Measurements from ENCODE around the gene MOCS1. TPM values are rescaled to one million over a fixed set of nuclear protein-coding genes. Genes with fewer than 3 reads are reported as not detected.

Gene MOCS1
- total and polyA plus RNA-seq, 2 experiments from 2014 or later = 17.2 to 28.1 TPM

- no peaks in the 10 kb centered on the region for H3K9me2 ChIP-seq (ENCODE audit: insufficient read depth)
Measured at GRCh38 chr6:39885691-39886090, 48.6 kb downstream of the MOCS1 start.

GRCh38 chr6:39884696-39885095, 49.6 kb downstream of the MOCS1 start:
- no peak for DNase-seq (ENCODE audit: low spot score)
- TF ChIP-seq CREB1 (CRISPR knock-in tag; IDR thresholded peaks at IDR 0.05; ENCODE audit: low read depth) (no peak), NANOG (IDR thresholded peaks at IDR 0.05; ENCODE audit: borderline replicate concordance) (no peak), STAT1 (IDR thresholded peaks at IDR 0.05; ENCODE audit: unreplicated experiment) (no peak)
- H3K4me1 Mint-ChIP-seq = no peaks in the 10 kb centered on the region

More at GRCh38 chr6:39885691-39886090, 48.6 kb downstream of the MOCS1 start:
- H3K79me2 ChIP-seq (replicated peaks; ENCODE audit: insufficient read depth) = no peaks in the 10 kb centered on the region
- Mint-ChIP-seq H3K27me3 (ENCODE audit: insufficient read depth, low read depth, poor library complexity) (peaks cover 2% of the 10 kb centered on the region), H3K4me1 (no peaks in the 10 kb centered on the region), H3K27ac (no peak overlapping the region; the same call in 1 of the 2 replicates), H3K4me3 (no peak overlapping the region), H3K36me3 (ENCODE audit: low read depth) (no peaks in the 10 kb centered on the region), H3K9me3 (no peaks in the 10 kb centered on the region)
- TF ChIP-seq ETS1 (IDR thresholded peaks at IDR 0.05) = no peak
- no peak for TF ChIP-seq JUNB (IDR thresholded peaks at IDR 0.05; ENCODE audit: unreplicated experiment)
- TF ChIP-seq CTCF (conservative IDR thresholded peaks at IDR 0.05; ENCODE audit: low read depth in 2 of 2) = no peak
- TF ChIP-seq POLR2AphosphoS5 (IDR thresholded peaks at IDR 0.05; ENCODE audit: low read depth) = no peak
- TF ChIP-seq EZH2 (IDR thresholded peaks at IDR 0.05; ENCODE audit: low read depth, unreplicated experiment) = no peak
- no peak overlapping the region for H2AFZ ChIP-seq
- H3K27ac ChIP-seq (ENCODE audit: low read depth) = no peak overlapping the region
- H3K27me3 ChIP-seq (ENCODE audit: insufficient read depth) = no peaks in the 10 kb centered on the region
- DNase-seq (ENCODE audit: low spot score) = no peak
- no peak overlapping the region for H3K4me2 ChIP-seq
- H3K4me3 ChIP-seq = no peak overlapping the region
- H3K4me1 ChIP-seq (ENCODE audit: insufficient read depth) = no peaks in the 10 kb centered on the region
- H4K20me1 ChIP-seq (replicated peaks; ENCODE audit: insufficient read depth) = no peaks in the 10 kb centered on the region
- no peak for ATAC-seq
- H3K36me3 ChIP-seq (ENCODE audit: insufficient read depth) = no peaks in the 10 kb centered on the region
- H3F3A ChIP-seq (replicated peaks; ENCODE audit: low read depth) = no peaks in the 10 kb centered on the region

GRCh38 chr6:39882531-39882899, 51.7 kb downstream of the MOCS1 start:
- H3K4me3 Mint-ChIP-seq = no peak overlapping the region
- no peaks in the 10 kb centered on the region for H3K4me1 ChIP-seq (ENCODE audit: insufficient read depth)
- no peak for TF ChIP-seq JUNB (IDR thresholded peaks at IDR 0.05; ENCODE audit: unreplicated experiment)
- no peak for TF ChIP-seq ZNF462 (CRISPR knock-in tag; IDR thresholded peaks at IDR 0.05)

More at GRCh38 chr6:39884696-39885095, 49.6 kb downstream of the MOCS1 start:
- Histone ChIP-seq H3K4me1 (ENCODE audit: insufficient read depth) (no peaks in the 10 kb centered on the region), H3K4me3 (no peak overlapping the region), H3K4me2 (no peak overlapping the region), H3K9me2 (ENCODE audit: insufficient read depth) (peaks cover 6% of the 10 kb centered on the region; the same call in 1 of the 2 replicates), H3K36me3 (ENCODE audit: insufficient read depth) (no peaks in the 10 kb centered on the region), H3K79me2 (replicated peaks; ENCODE audit: insufficient read depth) (no peaks in the 10 kb centered on the region), H3K27ac (ENCODE audit: low read depth) (no peak overlapping the region), H3F3A (replicated peaks; ENCODE audit: low read depth) (no peaks in the 10 kb centered on the region), H2AFZ (no peak overlapping the region), H4K20me1 (replicated peaks; ENCODE audit: insufficient read depth) (no peaks in the 10 kb centered on the region), H3K27me3 (ENCODE audit: insufficient read depth) (no peaks in the 10 kb centered on the region)
- no peak overlapping the region for H3K4me3 Mint-ChIP-seq
- H3K9me3 Mint-ChIP-seq = no peaks in the 10 kb centered on the region
- no peaks in the 10 kb centered on the region for H3K36me3 Mint-ChIP-seq (ENCODE audit: low read depth)
- no peak overlapping the region for H3K27ac Mint-ChIP-seq
- ATAC-seq = no peak
- peaks cover 2% of the 10 kb centered on the region for H3K27me3 Mint-ChIP-seq (ENCODE audit: insufficient read depth, low read depth, poor library complexity)

More at GRCh38 chr6:39882531-39882899, 51.7 kb downstream of the MOCS1 start:
- Histone ChIP-seq H3F3A (replicated peaks; ENCODE audit: low read depth) (no peaks in the 10 kb centered on the region), H3K4me3 (no peak overlapping the region), H3K27ac (ENCODE audit: low read depth) (no peak overlapping the region), H4K20me1 (replicated peaks; ENCODE audit: insufficient read depth) (no peaks in the 10 kb centered on the region), H2AFZ (no peak overlapping the region), H3K27me3 (ENCODE audit: insufficient read depth) (no peaks in the 10 kb centered on the region), H3K4me2 (no peak overlapping the region), H3K9me2 (ENCODE audit: insufficient read depth) (peaks cover 10% of the 10 kb centered on the region; the same call in 1 of the 2 replicates), H3K36me3 (ENCODE audit: insufficient read depth) (no peaks in the 10 kb centered on the region), H3K79me2 (replicated peaks; ENCODE audit: insufficient read depth) (no peaks in the 10 kb centered on the region)
- Mint-ChIP-seq H3K9me3 (no peaks in the 10 kb centered on the region), H3K27me3 (ENCODE audit: insufficient read depth, low read depth, poor library complexity) (peaks cover 2% of the 10 kb centered on the region), H3K36me3 (ENCODE audit: low read depth) (no peaks in the 10 kb centered on the region), H3K27ac (no peak overlapping the region), H3K4me1 (no peaks in the 10 kb centered on the region)
- ATAC-seq = no peak
- DNase-seq (ENCODE audit: low spot score) = peak; percentile 17
